Peyer's patch (tissue), 4 donors: ENCODE measurements around the gene TPCN2. TPM values are rescaled to one million over a fixed set of nuclear protein-coding genes. Genes with fewer than 3 reads are reported as not detected.

Experiments used
- DNase-seq, 3 donors: peaks; one replicate each; pipeline ENCODE4 v3.0.0-alpha.2; 2017 to 2019
- H3K27ac ChIP-seq, 4 donors: fragments of 200-600 bp; sonication (generic); one replicate each; pipeline ENCODE4 v1.5.1; 2016 to 2019
- H3K27me3 ChIP-seq, 2 donors: fragments of 200-600 bp; sonication (generic); one replicate each; pipeline ENCODE4 v1.5.1; 2019
- H3K36me3 ChIP-seq, 3 donors: fragments of 200-600 bp; sonication (generic); one replicate each; pipeline ENCODE4 v1.5.1; 2016 to 2019
- H3K4me1 ChIP-seq, 4 donors: fragments of 200-600 bp; sonication (generic); one replicate each; pipeline ENCODE4 v1.5.1; 2016 to 2019
- H3K4me3 ChIP-seq, 4 donors: fragments of 200-600 bp; sonication (generic); 1 replicate in 3 of 4; 2 replicates in 1 of 4; pipeline ENCODE4 v1.5.1; 2016 to 2019; ENCODE audit warnings: mild to moderate bottlenecking in 1 of 4
- H3K9me3 ChIP-seq, 4 donors: fragments of 200-600 bp; sonication (generic); one replicate each; pipeline ENCODE4 v1.5.1; 2016 to 2019; ENCODE audit warnings: mild to moderate bottlenecking in 1 of 4
- CTCF ChIP-seq, 6 experiments: fragments of 450-650 bp in 4 of 6; fragments of 200-600 bp in 2 of 6; sonication (generic) in 1 of 6; IDR thresholded peaks; one replicate each; pipeline ENCODE4 v1.5.1; 2017 to 2019; ENCODE audit warnings: antibody characterized with exemption in 6 of 6, mild to moderate bottlenecking in 3 of 6, moderate library complexity in 1 of 6
- POLR2A ChIP-seq, 2 donors: fragments of 450-650 bp; IDR thresholded peaks; one replicate each; pipeline ENCODE4 v1.5.1; 2017; ENCODE audit warnings: antibody characterized with exemption in 2 of 2, mild to moderate bottlenecking in 2 of 2, moderate library complexity in 2 of 2
- total RNA-seq, 4 donors: library from RNA; depleted of rRNA; stranded (reverse); fragments of >200 nt; gene quantifications; one replicate each; pipeline ENCODE4 v1.1.0, GENCODE V29; 2016

The TPCN2 gene
- total RNA-seq, 4 donors from 2014 or later: 22.4 to 42.5 (median 33.0) TPM

GRCh38 chr11:69084371-69084770 lies 35.6 kb downstream of the TPCN2 start:
- Histone ChIP-seq H3K27me3 (no peaks in the 10 kb centered on the region), H3K9me3 (no peaks in the 10 kb centered on the region), H3K4me3 (no peak overlapping the region), H3K36me3 (peaks cover 0 to 58% (median 0%) of the 10 kb centered on the region in 3 donors), H3K4me1 (no peaks in the 10 kb centered on the region), H3K27ac (no peak overlapping the region)
- TF ChIP-seq POLR2A (IDR thresholded peaks at IDR 0.05) (no peak), CTCF (IDR thresholded peaks at IDR 0.05) (no peak)
- no peak for DNase-seq

GRCh38 chr11:69085490-69086095 lies 36.9 kb downstream of the TPCN2 start:
- H3K36me3 ChIP-seq: peaks cover 0 to 56% (median 0%) of the 10 kb centered on the region in 3 donors
- no peaks in the 10 kb centered on the region for H3K4me1 ChIP-seq
- H3K4me3 ChIP-seq: no peak overlapping the region
- peak overlapping the region in 2 of 4 donors; percentile 13 to 70 for H3K27ac ChIP-seq
- no peaks in the 10 kb centered on the region for H3K9me3 ChIP-seq
- no peak for TF ChIP-seq POLR2A (IDR thresholded peaks at IDR 0.05)
- no peak for TF ChIP-seq CTCF (IDR thresholded peaks at IDR 0.05)
- no peaks in the 10 kb centered on the region for H3K27me3 ChIP-seq
- DNase-seq: no peak

- DNase-seq: no peak
- Histone ChIP-seq H3K4me1 (no peaks in the 10 kb centered on the region), H3K36me3 (peaks cover 0 to 50% (median 0%) of the 10 kb centered on the region in 3 donors), H3K27me3 (no peaks in the 10 kb centered on the region), H3K4me3 (no peak overlapping the region), H3K27ac (peak overlapping the region in 2 of 4 donors; percentile 25 to 70), H3K9me3 (no peaks in the 10 kb centered on the region)
- TF ChIP-seq CTCF (IDR thresholded peaks at IDR 0.05): no peak
- TF ChIP-seq POLR2A (IDR thresholded peaks at IDR 0.05): no peak
Observed at GRCh38 chr11:69086152-69087132, 37.7 kb downstream of the TPCN2 start.

GRCh38 chr11:69087133-69087524 lies 38.4 kb downstream of the TPCN2 start:
- H3K9me3 ChIP-seq: no peaks in the 10 kb centered on the region
- H3K27me3 ChIP-seq: no peaks in the 10 kb centered on the region
- DNase-seq: no peak
- H3K27ac ChIP-seq: peak overlapping the region in 2 of 4 donors; percentile 25 to 70
- no peak for TF ChIP-seq POLR2A (IDR thresholded peaks at IDR 0.05)
- TF ChIP-seq CTCF (IDR thresholded peaks at IDR 0.05): no peak
- H3K4me3 ChIP-seq: no peak overlapping the region
- H3K4me1 ChIP-seq: no peaks in the 10 kb centered on the region
- H3K36me3 ChIP-seq: peaks cover 0 to 52% (median 0%) of the 10 kb centered on the region in 3 donors

GRCh38 chr11:69087811-69088210 lies 39.1 kb downstream of the TPCN2 start:
- Histone ChIP-seq H3K27ac (no peak overlapping the region), H3K27me3 (no peaks in the 10 kb centered on the region), H3K4me1 (no peaks in the 10 kb centered on the region), H3K4me3 (no peak overlapping the region), H3K36me3 (peaks cover 0 to 56% (median 0%) of the 10 kb centered on the region in 3 donors), H3K9me3 (no peaks in the 10 kb centered on the region)
- TF ChIP-seq POLR2A (IDR thresholded peaks at IDR 0.05) (no peak), CTCF (IDR thresholded peaks at IDR 0.05) (no peak)
- DNase-seq: no peak
